Calu3 (cell line): Measurements from ENCODE around the gene TENM3. TPM values are rescaled to one million over a fixed set of nuclear protein-coding genes. Genes with fewer than 3 reads are reported as not detected.

Experiments used
- BruUV-seq: library from RNA; stranded (reverse); fragments of 400-500 nt; replicated peaks from 2 replicates; lab custom pipeline; 2021; lab: Mats Ljungman, UMichigan
- CTCF ChIA-PET: fragments of 300-600 bp; sonication (Branson Sonifier 250); formaldehyde crosslinking; loops from one replicate; lab custom pipeline; 2022; ENCODE audit warnings: antibody characterized with exemption; lab: Charles Lee
- DNase-seq: peaks from one replicate; pipeline ENCODE4 v3.0.0; 2022
- H3K27ac Mint-ChIP-seq: one replicate; pipeline ENCODE4 v1.8.0; 2022; ENCODE audit warnings: mixed read lengths; ENCODE audit not compliant: unreplicated experiment
- H3K27me3 Mint-ChIP-seq: one replicate; pipeline ENCODE4 v1.8.0; 2022; ENCODE audit warnings: mixed read lengths; ENCODE audit not compliant: unreplicated experiment
- H3K36me3 Mint-ChIP-seq: one replicate; pipeline ENCODE4 v1.8.0; 2022; ENCODE audit warnings: mild to moderate bottlenecking, moderate library complexity, mixed read lengths; ENCODE audit not compliant: insufficient read depth, unreplicated experiment
- H3K4me1 Mint-ChIP-seq: one replicate; pipeline ENCODE4 v1.8.0; 2022; ENCODE audit warnings: mild to moderate bottlenecking, low read depth, mixed read lengths; ENCODE audit not compliant: unreplicated experiment
- H3K4me3 Mint-ChIP-seq: one replicate; pipeline ENCODE4 v1.8.0; 2022; ENCODE audit warnings: mild to moderate bottlenecking, low read depth, moderate library complexity, mixed read lengths; ENCODE audit not compliant: unreplicated experiment
- H3K9me3 Mint-ChIP-seq: one replicate; pipeline ENCODE4 v1.8.0; 2022; ENCODE audit warnings: low read depth, mixed read lengths; ENCODE audit not compliant: unreplicated experiment
- CTCF ChIP-seq: fragments of 200-600 bp; IDR thresholded peaks from one replicate; pipeline ENCODE4 v1.8.0; 2022; ENCODE audit warnings: antibody characterized with exemption; ENCODE audit not compliant: unreplicated experiment
- intact Hi-C: fragments of 100-400 bp; cut with micrococcal nuclease; formaldehyde crosslinking; loops from one replicate; pipeline ENCODE4 v1.10.0; 2022; ENCODE audit not compliant: unreplicated experiment
- total RNA-seq: library from RNA; stranded (reverse); gene quantifications from 2 replicates; pipeline ENCODE4 v1.2.3, GENCODE V29; 2022

TENM3 gene
- total RNA-seq, 1 experiment from 2014 or later = 5.9 TPM

- Mint-ChIP-seq H3K36me3 (peaks cover 3% of the 10 kb centered on the region), H3K4me1 (no peaks in the 10 kb centered on the region), H3K27me3 (no peaks in the 10 kb centered on the region), H3K4me3 (no peak overlapping the region), H3K9me3 (no peaks in the 10 kb centered on the region), H3K27ac (no peak overlapping the region)
- intact Hi-C loops = no loop called here
- CTCF ChIA-PET = no interaction called here
- DNase-seq = no peak
- BruUV-seq = no TSS peak
- TF ChIP-seq CTCF = no peak
Measured at GRCh38 chr4:182409271-182409670, 166.1 kb downstream of the TENM3 start.

- BruUV-seq = no TSS peak
- H3K9me3 Mint-ChIP-seq = no peaks in the 10 kb centered on the region
- H3K4me1 Mint-ChIP-seq = no peaks in the 10 kb centered on the region
- intact Hi-C loops = no loop called here
- no peak overlapping the region for H3K27ac Mint-ChIP-seq
- H3K4me3 Mint-ChIP-seq = no peak overlapping the region
- no peaks in the 10 kb centered on the region for H3K36me3 Mint-ChIP-seq
- DNase-seq = no peak
- TF ChIP-seq CTCF = no peak
- H3K27me3 Mint-ChIP-seq = no peaks in the 10 kb centered on the region
- CTCF ChIA-PET = no interaction called here
Measured at GRCh38 chr4:182411391-182411790, 168.2 kb downstream of the TENM3 start.

- no peaks in the 10 kb centered on the region for H3K36me3 Mint-ChIP-seq
- intact Hi-C loops = no loop called here
- DNase-seq = no peak
- CTCF ChIA-PET = no interaction called here
- BruUV-seq = no TSS peak
- H3K4me3 Mint-ChIP-seq = no peak overlapping the region
- TF ChIP-seq CTCF = no peak
- no peaks in the 10 kb centered on the region for H3K27me3 Mint-ChIP-seq
- no peaks in the 10 kb centered on the region for H3K9me3 Mint-ChIP-seq
- no peak overlapping the region for H3K27ac Mint-ChIP-seq
- H3K4me1 Mint-ChIP-seq = no peaks in the 10 kb centered on the region
Measured at GRCh38 chr4:182413550-182413949, 170.3 kb downstream of the TENM3 start.

- H3K4me3 Mint-ChIP-seq = no peak overlapping the region
- no peak for TF ChIP-seq CTCF
- CTCF ChIA-PET = no interaction called here
Measured at GRCh38 chr4:182415116-182415515, 171.9 kb downstream of the TENM3 start.

GRCh38 chr4:182416067-182416466 lies 172.9 kb downstream of the TENM3 start:
- Mint-ChIP-seq H3K27me3 (no peaks in the 10 kb centered on the region), H3K36me3 (no peaks in the 10 kb centered on the region), H3K4me1 (no peaks in the 10 kb centered on the region), H3K27ac (no peak overlapping the region), H3K4me3 (no peak overlapping the region), H3K9me3 (no peaks in the 10 kb centered on the region)
- DNase-seq = no peak
- CTCF ChIA-PET = no interaction called here
- intact Hi-C loops = no loop called here
- TF ChIP-seq CTCF = no peak
- BruUV-seq = no TSS peak

More at GRCh38 chr4:182415116-182415515, 171.9 kb downstream of the TENM3 start:
- intact Hi-C loops = no loop called here
- H3K27me3 Mint-ChIP-seq = no peaks in the 10 kb centered on the region
- H3K4me1 Mint-ChIP-seq = no peaks in the 10 kb centered on the region
- BruUV-seq = no TSS peak
- no peaks in the 10 kb centered on the region for H3K9me3 Mint-ChIP-seq
- H3K27ac Mint-ChIP-seq = no peak overlapping the region
- DNase-seq = no peak
- no peaks in the 10 kb centered on the region for H3K36me3 Mint-ChIP-seq
